ENCODE results near the gene TRPM6.

The TRPM6 gene

DNA sequence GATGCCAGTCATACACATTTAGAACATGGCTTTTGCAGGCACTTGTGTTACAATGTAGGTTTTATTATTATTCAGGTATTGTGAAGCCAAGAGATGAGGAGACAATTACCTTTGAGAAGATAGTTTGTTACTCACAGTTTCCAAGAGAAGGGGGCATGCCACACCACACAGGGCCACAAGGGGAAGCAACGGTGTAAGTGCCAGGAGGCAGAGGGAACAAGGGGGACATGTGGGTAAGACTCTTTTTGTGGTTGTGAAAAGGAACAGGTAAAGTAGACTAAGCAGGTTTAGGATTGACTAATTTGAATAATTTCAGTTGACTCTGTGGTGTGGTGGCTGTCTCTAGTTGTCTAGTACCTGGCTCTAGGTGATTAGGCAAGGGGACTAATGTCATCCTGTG, 191.2 kb downstream of the TRPM6 start:
- TF ChIP-seq, protein P1, sequence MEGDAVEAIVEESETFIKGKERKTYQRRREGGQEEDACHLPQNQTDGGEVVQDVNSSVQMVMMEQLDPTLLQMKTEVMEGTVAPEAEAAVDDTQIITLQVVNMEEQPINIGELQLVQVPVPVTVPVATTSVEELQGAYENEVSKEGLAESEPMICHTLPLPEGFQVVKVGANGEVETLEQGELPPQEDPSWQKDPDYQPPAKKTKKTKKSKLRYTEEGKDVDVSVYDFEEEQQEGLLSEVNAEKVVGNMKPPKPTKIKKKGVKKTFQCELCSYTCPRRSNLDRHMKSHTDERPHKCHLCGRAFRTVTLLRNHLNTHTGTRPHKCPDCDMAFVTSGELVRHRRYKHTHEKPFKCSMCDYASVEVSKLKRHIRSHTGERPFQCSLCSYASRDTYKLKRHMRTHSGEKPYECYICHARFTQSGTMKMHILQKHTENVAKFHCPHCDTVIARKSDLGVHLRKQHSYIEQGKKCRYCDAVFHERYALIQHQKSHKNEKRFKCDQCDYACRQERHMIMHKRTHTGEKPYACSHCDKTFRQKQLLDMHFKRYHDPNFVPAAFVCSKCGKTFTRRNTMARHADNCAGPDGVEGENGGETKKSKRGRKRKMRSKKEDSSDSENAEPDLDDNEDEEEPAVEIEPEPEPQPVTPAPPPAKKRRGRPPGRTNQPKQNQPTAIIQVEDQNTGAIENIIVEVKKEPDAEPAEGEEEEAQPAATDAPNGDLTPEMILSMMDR (IDR thresholded peaks at IDR 0.05; ENCODE audit: poor library complexity, severe bottlenecking): no peak
- Histone ChIP-seq H3K27me3 (ENCODE audit: insufficient read depth, poor library complexity, severe bottlenecking) (no peaks in the 10 kb centered on the region), H3K4me1 (ENCODE audit: insufficient read depth, poor library complexity, severe bottlenecking) (no peaks in the 10 kb centered on the region), H3K27ac (ENCODE audit: poor library complexity, severe bottlenecking) (no peak overlapping the region), H3K9me3 (ENCODE audit: severe bottlenecking) (no peaks in the 10 kb centered on the region), H3K4me3 (ENCODE audit: severe bottlenecking) (no peak overlapping the region), H3K36me3 (ENCODE audit: low read depth) (no peaks in the 10 kb centered on the region)
- DNase-seq (ENCODE audit: low spot score): no peak
- no peak for ATAC-seq (ENCODE audit: low read depth)

DNA sequence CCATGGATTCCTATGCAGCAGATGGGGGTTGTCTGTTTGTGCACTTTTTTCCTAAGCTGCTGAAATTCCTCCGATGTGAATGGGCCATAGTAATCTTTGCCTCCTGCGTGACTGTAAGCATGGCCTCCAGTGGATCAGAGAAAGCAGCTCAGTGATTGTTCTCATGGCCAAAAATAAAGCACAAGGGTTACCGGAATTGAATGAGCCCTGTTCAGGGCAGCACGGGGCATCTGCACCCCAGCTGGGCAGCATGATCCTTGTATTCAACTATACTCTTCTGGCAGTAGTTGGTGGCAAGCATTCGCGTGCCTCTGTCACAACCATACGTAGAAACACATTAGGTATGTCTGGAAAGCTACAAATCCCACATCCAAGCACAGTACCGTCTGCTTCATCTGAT, 196.7 kb downstream of the TRPM6 start:
- DNase-seq (ENCODE audit: low spot score) (no peak), ATAC-seq (ENCODE audit: low read depth) (no peak)
- Histone ChIP-seq H3K4me3 (ENCODE audit: severe bottlenecking) (no peak overlapping the region), H3K4me1 (ENCODE audit: insufficient read depth, poor library complexity, severe bottlenecking) (no peaks in the 10 kb centered on the region), H3K27ac (ENCODE audit: poor library complexity, severe bottlenecking) (no peak overlapping the region), H3K36me3 (ENCODE audit: low read depth) (no peaks in the 10 kb centered on the region), H3K9me3 (ENCODE audit: severe bottlenecking) (no peaks in the 10 kb centered on the region), H3K27me3 (ENCODE audit: insufficient read depth, poor library complexity, severe bottlenecking) (no peaks in the 10 kb centered on the region)
- TF ChIP-seq, protein P1 (IDR thresholded peaks at IDR 0.05; ENCODE audit: poor library complexity, severe bottlenecking): no peak

DNA sequence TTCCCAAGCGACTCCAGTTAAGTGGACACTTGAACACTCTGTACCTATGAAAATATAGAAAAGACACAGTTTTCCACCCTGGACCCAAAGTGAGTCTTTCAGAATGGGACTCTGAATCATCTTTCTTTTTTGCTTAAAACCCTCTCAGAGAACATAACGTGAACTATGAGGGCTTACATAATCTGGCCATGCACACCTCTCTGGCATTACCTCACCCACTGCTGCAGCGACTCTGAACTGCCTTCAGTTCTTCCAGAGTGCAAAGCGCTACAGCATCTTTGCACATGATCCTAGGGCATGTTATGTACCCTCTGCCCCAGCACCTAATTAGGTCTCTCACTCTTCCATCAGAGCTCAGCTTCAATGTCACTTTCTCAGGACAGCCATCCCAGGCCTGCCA, 204.4 kb downstream of the TRPM6 start:
- Histone ChIP-seq H3K36me3 (ENCODE audit: low read depth) (no peaks in the 10 kb centered on the region), H3K4me3 (ENCODE audit: severe bottlenecking) (no peak overlapping the region), H3K4me1 (ENCODE audit: insufficient read depth, poor library complexity, severe bottlenecking) (no peaks in the 10 kb centered on the region), H3K27me3 (ENCODE audit: insufficient read depth, poor library complexity, severe bottlenecking) (peaks cover 5% of the 10 kb centered on the region), H3K9me3 (ENCODE audit: severe bottlenecking) (no peaks in the 10 kb centered on the region), H3K27ac (ENCODE audit: poor library complexity, severe bottlenecking) (no peak overlapping the region)
- TF ChIP-seq, protein P1 (IDR thresholded peaks at IDR 0.05; ENCODE audit: poor library complexity, severe bottlenecking): no peak
- DNase-seq (ENCODE audit: low spot score): no peak
- no peak for ATAC-seq (ENCODE audit: low read depth)

- no peaks in the 10 kb centered on the region for H3K9me3 ChIP-seq (ENCODE audit: severe bottlenecking)
- TF ChIP-seq, protein P1 (IDR thresholded peaks at IDR 0.05; ENCODE audit: poor library complexity, severe bottlenecking): no peak
- H3K27ac ChIP-seq (ENCODE audit: poor library complexity, severe bottlenecking): no peak overlapping the region
- H3K27me3 ChIP-seq (ENCODE audit: insufficient read depth, poor library complexity, severe bottlenecking): peaks cover 5% of the 10 kb centered on the region
- ATAC-seq (ENCODE audit: low read depth): no peak
- H3K36me3 ChIP-seq (ENCODE audit: low read depth): no peaks in the 10 kb centered on the region
- H3K4me3 ChIP-seq (ENCODE audit: severe bottlenecking): no peak overlapping the region
- no peak for DNase-seq (ENCODE audit: low spot score)
- no peaks in the 10 kb centered on the region for H3K4me1 ChIP-seq (ENCODE audit: insufficient read depth, poor library complexity, severe bottlenecking)
Measured at GRCh38 chr9:74681906-74682305, 205.8 kb downstream of the TRPM6 start.

DNA sequence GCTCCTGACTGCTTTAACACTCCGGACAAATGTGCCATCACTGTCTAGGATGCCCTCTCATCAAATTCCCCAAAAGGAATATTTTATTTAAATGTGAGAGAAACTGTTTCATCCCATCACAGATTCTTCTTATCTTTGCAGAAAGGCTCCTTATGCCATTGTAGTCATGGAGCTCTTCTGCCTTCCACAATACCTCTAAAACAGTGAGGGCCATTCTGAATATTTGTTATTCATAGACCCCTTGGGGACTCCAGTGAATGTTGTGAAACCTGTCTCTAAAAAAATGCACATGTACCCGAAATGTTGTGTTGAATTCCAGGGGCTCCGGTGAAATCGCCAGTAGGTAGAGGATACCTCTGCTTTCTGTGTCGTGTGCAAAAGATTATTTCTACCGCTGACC, 213.6 kb downstream of the TRPM6 start:
- no peak overlapping the region for H3K27ac ChIP-seq (ENCODE audit: poor library complexity, severe bottlenecking)
- no peak for ATAC-seq (ENCODE audit: low read depth)
- TF ChIP-seq, protein P1 (IDR thresholded peaks at IDR 0.05; ENCODE audit: poor library complexity, severe bottlenecking): no peak
- no peaks in the 10 kb centered on the region for H3K4me1 ChIP-seq (ENCODE audit: insufficient read depth, poor library complexity, severe bottlenecking)
- H3K36me3 ChIP-seq (ENCODE audit: low read depth): no peaks in the 10 kb centered on the region
- no peaks in the 10 kb centered on the region for H3K27me3 ChIP-seq (ENCODE audit: insufficient read depth, poor library complexity, severe bottlenecking)
- DNase-seq (ENCODE audit: low spot score): no peak
- H3K9me3 ChIP-seq (ENCODE audit: severe bottlenecking): no peaks in the 10 kb centered on the region
- no peak overlapping the region for H3K4me3 ChIP-seq (ENCODE audit: severe bottlenecking)

Data from RWPE2 (cell line).